Esophagus squamous epithelium (tissue), 5 donors: ENCODE results near the gene YPEL2. TPM values are rescaled to one million over a fixed set of nuclear protein-coding genes. Genes with fewer than 3 reads are reported as not detected.

Source experiments
- DNase-seq: peaks from one replicate; lab custom pipeline; 2025; lab: John Stamatoyannopoulos, UW
- H3K27ac ChIP-seq, 4 donors: fragments of 200-600 bp; sonication (generic); one replicate each; pipeline ENCODE4 v1.5.1; 2016 to 2019; ENCODE audit warnings: mild to moderate bottlenecking in 1 of 4
- H3K27me3 ChIP-seq, 4 donors: fragments of 200-600 bp; sonication (generic); 1 replicate in 3 of 4; 2 replicates in 1 of 4; pipeline versions ENCODE4 v1.5.1 to v1.6.0; 2017 to 2021; ENCODE audit warnings: antibody characterized with exemption in 1 of 4
- H3K36me3 ChIP-seq, 3 donors: fragments of 200-600 bp; sonication (generic); one replicate each; pipeline ENCODE4 v1.5.1; 2016 to 2019
- H3K4me1 ChIP-seq, 3 donors: fragments of 200-600 bp; sonication (generic); one replicate each; pipeline ENCODE4 v1.5.1; 2017 to 2019
- H3K4me3 ChIP-seq, 4 donors: fragments of 200-600 bp; sonication (generic); 1 replicate in 3 of 4; 2 replicates in 1 of 4; pipeline ENCODE4 v1.5.1; 2016 to 2019; ENCODE audit warnings: mild to moderate bottlenecking in 2 of 4, moderate library complexity in 1 of 4
- H3K9me3 ChIP-seq, 3 donors: fragments of 200-600 bp; sonication (generic); one replicate each; pipeline ENCODE4 v1.5.1; 2016 to 2019
- POLR2A ChIP-seq, 4 donors: fragments of 450-650 bp; IDR thresholded peaks; one replicate each; pipeline ENCODE4 v1.6.1; 2017; ENCODE audit warnings: antibody characterized with exemption in 4 of 4, mild to moderate bottlenecking in 4 of 4, moderate library complexity in 3 of 4
- WGBS, 2 donors: methylation state at CpG; one replicate each; pipeline ENCODE4 v1.1.5; 2018; 5-methylcytosine and 5-hydroxymethylcytosine counted together
- intact Hi-C: fragments of 100-400 bp; cut with DNase I; formaldehyde crosslinking; loops from one replicate; pipeline ENCODE4 v1.15.0; 2022
- total RNA-seq, 4 donors: library from RNA; depleted of rRNA; stranded (reverse); fragments of >200 nt; gene quantifications; one replicate each; pipeline ENCODE4 v1.1.0, GENCODE V29; 2016
- TF ChIP-seq, protein P1 (sequence below), 6 experiments: fragments of 450-650 bp in 4 of 6; fragments of 200-600 bp in 2 of 6; sonication (generic) in 2 of 6; IDR thresholded peaks; one replicate each; pipeline ENCODE4 v1.5.1; 2016 to 2019; ENCODE audit warnings: antibody characterized with exemption in 6 of 6, mild to moderate bottlenecking in 4 of 6, moderate library complexity in 4 of 6
- donor health status: DM: yes; HTN: yes; CAD: no.

The YPEL2 gene
- total RNA-seq, 4 donors from 2014 or later = 5.5 to 18.3 (median 11.2) TPM

DNA sequence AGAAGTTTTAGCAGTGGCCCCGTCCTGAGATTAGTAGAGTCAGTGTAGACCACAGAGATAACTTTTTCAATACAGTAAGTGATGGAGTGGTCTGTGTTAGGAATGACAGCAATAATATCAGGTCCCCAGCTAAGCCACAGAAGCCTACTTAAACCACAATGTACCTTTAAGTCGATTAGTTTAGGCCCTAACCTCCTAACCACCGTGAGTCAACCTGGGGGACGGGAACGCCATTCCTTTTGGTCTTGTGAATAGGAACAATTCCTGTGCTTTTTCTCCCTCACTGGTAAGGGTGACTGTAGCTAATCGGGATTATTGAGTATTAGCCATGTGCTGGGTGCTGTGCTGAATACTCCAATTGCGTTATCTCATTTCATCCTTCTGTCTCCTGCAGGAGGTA is 14.0 kb downstream of the YPEL2 start:
- Histone ChIP-seq H3K27ac (no peak overlapping the region), H3K9me3 (no peaks in the 10 kb centered on the region), H3K36me3 (peaks cover 0 to 8% (median 0%) of the 10 kb centered on the region in 3 donors), H3K27me3 (no peaks in the 10 kb centered on the region), H3K4me1 (peaks cover 8 to 81% (median 25%) of the 10 kb centered on the region in 3 donors), H3K4me3 (no peak overlapping the region)
- DNase-seq = no peak
- TF ChIP-seq, protein P1, sequence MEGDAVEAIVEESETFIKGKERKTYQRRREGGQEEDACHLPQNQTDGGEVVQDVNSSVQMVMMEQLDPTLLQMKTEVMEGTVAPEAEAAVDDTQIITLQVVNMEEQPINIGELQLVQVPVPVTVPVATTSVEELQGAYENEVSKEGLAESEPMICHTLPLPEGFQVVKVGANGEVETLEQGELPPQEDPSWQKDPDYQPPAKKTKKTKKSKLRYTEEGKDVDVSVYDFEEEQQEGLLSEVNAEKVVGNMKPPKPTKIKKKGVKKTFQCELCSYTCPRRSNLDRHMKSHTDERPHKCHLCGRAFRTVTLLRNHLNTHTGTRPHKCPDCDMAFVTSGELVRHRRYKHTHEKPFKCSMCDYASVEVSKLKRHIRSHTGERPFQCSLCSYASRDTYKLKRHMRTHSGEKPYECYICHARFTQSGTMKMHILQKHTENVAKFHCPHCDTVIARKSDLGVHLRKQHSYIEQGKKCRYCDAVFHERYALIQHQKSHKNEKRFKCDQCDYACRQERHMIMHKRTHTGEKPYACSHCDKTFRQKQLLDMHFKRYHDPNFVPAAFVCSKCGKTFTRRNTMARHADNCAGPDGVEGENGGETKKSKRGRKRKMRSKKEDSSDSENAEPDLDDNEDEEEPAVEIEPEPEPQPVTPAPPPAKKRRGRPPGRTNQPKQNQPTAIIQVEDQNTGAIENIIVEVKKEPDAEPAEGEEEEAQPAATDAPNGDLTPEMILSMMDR (IDR thresholded peaks at IDR 0.05) = no peak
- TF ChIP-seq POLR2A (IDR thresholded peaks at IDR 0.05) = no peak
- 84 to 91% methylated on average over 7 of the region's 7 CpGs for WGBS, 2 donors
- intact Hi-C loops = no loop called here

DNA sequence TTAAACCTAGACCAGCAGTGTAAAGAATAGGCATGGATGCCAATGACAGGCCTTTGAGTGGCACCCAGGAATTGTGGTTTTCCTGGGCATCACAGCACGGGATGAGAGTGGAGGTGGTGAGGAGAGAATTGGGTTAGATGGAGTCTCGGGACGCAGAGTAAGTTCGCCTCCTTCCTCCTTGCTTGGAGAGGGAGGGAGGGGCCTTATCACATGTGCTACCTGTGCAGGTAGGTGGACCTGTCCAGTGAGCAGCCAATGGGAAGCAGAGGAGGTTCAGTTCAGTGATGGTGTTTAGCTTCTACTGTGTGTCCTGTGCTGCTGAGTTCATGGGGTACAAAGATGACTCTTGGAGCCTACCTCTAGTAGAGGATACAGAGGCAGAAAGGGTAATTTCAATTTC is 14.9 kb downstream of the YPEL2 start:
- Histone ChIP-seq H3K36me3 (peaks cover 0 to 8% (median 0%) of the 10 kb centered on the region in 3 donors), H3K4me3 (no peak overlapping the region), H3K27ac (no peak overlapping the region), H3K9me3 (no peaks in the 10 kb centered on the region), H3K4me1 (peaks cover 8 to 81% (median 28%) of the 10 kb centered on the region in 3 donors), H3K27me3 (no peaks in the 10 kb centered on the region)
- intact Hi-C loops = no loop called here
- 92 to 95% methylated on average over 4 of the region's 4 CpGs for WGBS, 2 donors
- no peak for TF ChIP-seq POLR2A (IDR thresholded peaks at IDR 0.05)
- TF ChIP-seq, protein P1 (IDR thresholded peaks at IDR 0.05) = no peak
- DNase-seq = no peak

DNA sequence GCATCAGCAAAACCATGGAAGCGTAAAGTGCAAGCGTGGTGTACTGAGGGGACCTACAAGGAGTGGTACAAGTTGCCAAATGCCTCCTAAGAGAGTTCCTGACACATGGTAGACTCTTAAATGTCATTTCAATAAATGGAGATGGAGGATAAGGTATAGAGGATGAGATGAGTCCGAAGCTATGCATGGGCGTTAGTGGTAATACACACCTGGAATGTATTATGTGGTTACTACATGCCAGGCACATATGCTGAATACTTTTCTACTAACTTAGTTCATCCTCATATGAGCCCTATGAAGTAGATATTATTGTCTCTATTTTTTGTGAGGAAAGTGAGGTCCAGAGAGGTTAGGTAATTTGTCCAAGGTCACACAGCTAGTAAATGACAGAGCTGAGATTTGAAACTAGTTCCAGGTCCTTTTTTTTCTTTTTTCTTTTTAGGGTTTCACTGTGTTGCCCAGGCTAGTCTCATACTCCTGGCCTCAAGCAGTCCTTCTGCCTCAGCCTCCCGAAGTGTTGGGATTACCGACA is 15.5 kb downstream of the YPEL2 start:
- Histone ChIP-seq H3K36me3 (peaks cover 0 to 8% (median 0%) of the 10 kb centered on the region in 3 donors), H3K27ac (no peak overlapping the region), H3K4me3 (no peak overlapping the region), H3K27me3 (no peaks in the 10 kb centered on the region), H3K4me1 (peaks cover 8 to 79% (median 22%) of the 10 kb centered on the region in 3 donors), H3K9me3 (no peaks in the 10 kb centered on the region)
- DNase-seq = no peak
- no peak for TF ChIP-seq POLR2A (IDR thresholded peaks at IDR 0.05)
- TF ChIP-seq, protein P1 (IDR thresholded peaks at IDR 0.05) = no peak
- WGBS, 2 donors = 97 to 98% methylated on average over 6 of the region's 6 CpGs
- intact Hi-C loops = no loop called here

DNA sequence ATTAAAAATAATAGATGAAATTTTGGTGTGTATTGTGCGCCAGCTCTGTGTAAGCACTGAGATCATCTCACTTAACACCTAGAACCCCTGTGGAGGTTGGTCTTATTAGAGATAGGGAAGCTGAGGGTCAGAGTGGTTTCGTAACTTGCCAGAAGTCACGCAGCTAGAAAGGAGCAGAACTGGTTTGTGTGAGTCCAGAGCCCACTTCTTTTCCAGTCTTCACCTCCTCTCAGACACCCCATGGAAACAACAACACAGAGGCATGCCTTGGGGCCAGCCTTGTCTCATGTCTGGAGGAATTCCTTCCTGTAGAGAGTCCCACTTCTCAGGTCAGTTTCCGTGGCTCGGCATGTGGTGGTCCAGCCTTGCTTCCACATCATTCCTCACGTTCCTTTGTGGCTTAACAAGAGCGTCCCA is 16.5 kb downstream of the YPEL2 start:
- Histone ChIP-seq H3K4me3 (no peak overlapping the region), H3K27me3 (no peaks in the 10 kb centered on the region), H3K9me3 (no peaks in the 10 kb centered on the region), H3K4me1 (peaks cover 8 to 79% (median 18%) of the 10 kb centered on the region in 3 donors), H3K36me3 (peaks cover 0 to 8% (median 0%) of the 10 kb centered on the region in 3 donors), H3K27ac (no peak overlapping the region)
- WGBS, 2 donors = 62 to 71% methylated on average over 7 of the region's 7 CpGs
- TF ChIP-seq POLR2A (IDR thresholded peaks at IDR 0.05) = no peak
- TF ChIP-seq, protein P1 (IDR thresholded peaks at IDR 0.05) = no peak
- intact Hi-C loops = no loop called here
- DNase-seq = no peak

DNA sequence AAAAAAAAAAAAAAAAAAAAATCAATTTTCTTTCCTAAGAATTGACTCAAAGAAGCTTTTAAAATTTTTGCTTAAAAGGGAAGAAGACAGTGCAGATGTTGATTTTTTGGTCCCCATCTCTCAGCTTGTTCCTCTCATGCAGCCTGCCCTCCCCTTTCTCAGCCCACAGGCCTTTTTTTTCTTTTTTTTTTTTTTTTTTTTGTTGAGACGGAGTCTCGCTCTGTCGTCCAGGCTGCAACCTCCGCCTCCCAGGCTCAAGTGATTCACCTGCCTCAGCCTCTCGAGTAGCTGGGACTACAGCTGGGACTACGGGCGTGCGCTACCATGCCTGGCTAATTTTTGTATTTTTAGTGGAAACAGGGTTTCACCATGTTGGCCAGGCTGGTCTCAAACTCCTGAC is 17.7 kb downstream of the YPEL2 start:
- H3K9me3 ChIP-seq = no peaks in the 10 kb centered on the region
- peaks cover 0 to 19% (median 0%) of the 10 kb centered on the region in 3 donors for H3K36me3 ChIP-seq
- no peak for TF ChIP-seq POLR2A (IDR thresholded peaks at IDR 0.05)
- TF ChIP-seq, protein P1 (IDR thresholded peaks at IDR 0.05) = no peak
- DNase-seq = no peak
- 80 to 87% methylated on average over 8 of the region's 8 CpGs for WGBS, 2 donors
- H3K4me1 ChIP-seq = peaks cover 11 to 79% (median 26%) of the 10 kb centered on the region in 3 donors
- no peaks in the 10 kb centered on the region for H3K27me3 ChIP-seq
- H3K4me3 ChIP-seq = no peak overlapping the region
- intact Hi-C loops = no loop called here
- no peak overlapping the region for H3K27ac ChIP-seq
